HUES6 (cell line): ENCODE results near the gene IGF2BP3.

Experiments
- H3K27ac ChIP-seq: 2 replicates; pipeline ENCODE4 v1.7.0; 2013; ENCODE audit warnings: low read depth, mild to moderate bottlenecking, low read length, inconsistent platforms
- H3K27me3 ChIP-seq: 2 replicates; pipeline ENCODE4 v1.6.1; 2013; ENCODE audit warnings: low read length; ENCODE audit not compliant: control insufficient read depth, insufficient read depth
- H3K36me3 ChIP-seq: 2 replicates; pipeline ENCODE4 v1.6.1; 2013; ENCODE audit warnings: low read length; ENCODE audit not compliant: control insufficient read depth, insufficient read depth
- H3K4me1 ChIP-seq: 2 replicates; pipeline ENCODE4 v1.6.1; 2013; ENCODE audit warnings: low read length; ENCODE audit not compliant: control insufficient read depth, insufficient read depth
- H3K4me3 ChIP-seq: 2 replicates; pipeline ENCODE4 v1.5.1; 2013; ENCODE audit warnings: low read depth, low read length
- H3K9ac ChIP-seq: one replicate; pipeline ENCODE4 v1.6.1; 2013; ENCODE audit warnings: mild to moderate bottlenecking, low read length
- H3K9me3 ChIP-seq: 2 replicates; pipeline ENCODE4 v1.6.1; 2013; ENCODE audit warnings: low read depth, low read length; ENCODE audit not compliant: control insufficient read depth, insufficient read depth

Gene IGF2BP3

GRCh38 chr7:23338439-23338838 is 131.9 kb downstream of the IGF2BP3 start:
- H3K36me3 ChIP-seq: peaks cover 95% of the 10 kb centered on the region
- no peak overlapping the region for H3K4me3 ChIP-seq
- no peak overlapping the region for H3K27ac ChIP-seq
- no peaks in the 10 kb centered on the region for H3K4me1 ChIP-seq
- no peaks in the 10 kb centered on the region for H3K9me3 ChIP-seq
- no peaks in the 10 kb centered on the region for H3K27me3 ChIP-seq
- H3K9ac ChIP-seq: no peak overlapping the region

- peaks cover 95% of the 10 kb centered on the region for H3K36me3 ChIP-seq
- no peaks in the 10 kb centered on the region for H3K4me1 ChIP-seq
- no peak overlapping the region for H3K27ac ChIP-seq
These were observed 132.9 kb downstream of the IGF2BP3 start for GRCh38 chr7:23337374-23337773.

GRCh38 chr7:23336799-23337283 is 133.4 kb downstream of the IGF2BP3 start:
- H3K4me3 ChIP-seq: no peak overlapping the region
- no peaks in the 10 kb centered on the region for H3K27me3 ChIP-seq
- H3K9me3 ChIP-seq: no peaks in the 10 kb centered on the region
- H3K36me3 ChIP-seq: peaks cover 95% of the 10 kb centered on the region
- no peak overlapping the region for H3K27ac ChIP-seq
- H3K9ac ChIP-seq: no peak overlapping the region
- no peaks in the 10 kb centered on the region for H3K4me1 ChIP-seq

More at GRCh38 chr7:23337374-23337773, 132.9 kb downstream of the IGF2BP3 start:
- H3K27me3 ChIP-seq: no peaks in the 10 kb centered on the region
- no peaks in the 10 kb centered on the region for H3K9me3 ChIP-seq
- no peak overlapping the region for H3K9ac ChIP-seq
- no peak overlapping the region for H3K4me3 ChIP-seq

GRCh38 chr7:23336086-23336485 is 134.2 kb downstream of the IGF2BP3 start:
- Histone ChIP-seq H3K9me3 (no peaks in the 10 kb centered on the region), H3K27ac (no peak overlapping the region), H3K4me3 (no peak overlapping the region), H3K4me1 (no peaks in the 10 kb centered on the region), H3K9ac (no peak overlapping the region), H3K27me3 (no peaks in the 10 kb centered on the region), H3K36me3 (peaks cover 95% of the 10 kb centered on the region)

GRCh38 chr7:23335621-23336020 is 134.7 kb downstream of the IGF2BP3 start:
- H3K4me3 ChIP-seq: no peak overlapping the region
- no peak overlapping the region for H3K27ac ChIP-seq
- H3K9ac ChIP-seq: no peak overlapping the region
- H3K36me3 ChIP-seq: peaks cover 95% of the 10 kb centered on the region
- no peaks in the 10 kb centered on the region for H3K4me1 ChIP-seq
- no peaks in the 10 kb centered on the region for H3K27me3 ChIP-seq
- H3K9me3 ChIP-seq: no peaks in the 10 kb centered on the region

- Histone ChIP-seq H3K9me3 (no peaks in the 10 kb centered on the region), H3K36me3 (peaks cover 94% of the 10 kb centered on the region), H3K4me3 (no peak overlapping the region), H3K27me3 (no peaks in the 10 kb centered on the region), H3K4me1 (no peaks in the 10 kb centered on the region), H3K27ac (no peak overlapping the region), H3K9ac (no peak overlapping the region)
These were observed 135.2 kb downstream of the IGF2BP3 start for GRCh38 chr7:23335136-23335535.

GRCh38 chr7:23334482-23335056 is 135.7 kb downstream of the IGF2BP3 start:
- H3K27ac ChIP-seq: no peak overlapping the region
- no peaks in the 10 kb centered on the region for H3K9me3 ChIP-seq
- H3K36me3 ChIP-seq: peaks cover 94% of the 10 kb centered on the region
- H3K9ac ChIP-seq: no peak overlapping the region
- H3K4me3 ChIP-seq: no peak overlapping the region
- no peaks in the 10 kb centered on the region for H3K27me3 ChIP-seq
- no peaks in the 10 kb centered on the region for H3K4me1 ChIP-seq

- Histone ChIP-seq H3K4me1 (no peaks in the 10 kb centered on the region), H3K9ac (no peak overlapping the region), H3K27ac (no peak overlapping the region), H3K4me3 (no peak overlapping the region), H3K9me3 (no peaks in the 10 kb centered on the region), H3K27me3 (no peaks in the 10 kb centered on the region), H3K36me3 (peaks cover 92% of the 10 kb centered on the region)
These were observed 136.5 kb downstream of the IGF2BP3 start for GRCh38 chr7:23333671-23334246.

- Histone ChIP-seq H3K36me3 (peaks cover 91% of the 10 kb centered on the region), H3K27ac (no peak overlapping the region), H3K9ac (no peak overlapping the region), H3K9me3 (no peaks in the 10 kb centered on the region), H3K4me1 (no peaks in the 10 kb centered on the region), H3K4me3 (no peak overlapping the region), H3K27me3 (no peaks in the 10 kb centered on the region)
These were observed 137.2 kb downstream of the IGF2BP3 start for GRCh38 chr7:23332910-23333612.

- no peak overlapping the region for H3K9ac ChIP-seq
- no peaks in the 10 kb centered on the region for H3K4me1 ChIP-seq
- H3K36me3 ChIP-seq: peaks cover 90% of the 10 kb centered on the region
- no peak overlapping the region for H3K4me3 ChIP-seq
- no peaks in the 10 kb centered on the region for H3K27me3 ChIP-seq
- H3K9me3 ChIP-seq: 0 out of 2 replicates have a peak, but pooled peaks cover 2% of the 10 kb centered on the region
- no peak overlapping the region for H3K27ac ChIP-seq
These were observed 138.1 kb downstream of the IGF2BP3 start for GRCh38 chr7:23332193-23332592.

GRCh38 chr7:23331132-23331531 is 139.2 kb downstream of the IGF2BP3 start:
- no peaks in the 10 kb centered on the region for H3K27me3 ChIP-seq
- no peak overlapping the region for H3K27ac ChIP-seq
- peaks cover 79% of the 10 kb centered on the region for H3K36me3 ChIP-seq
- 0 out of 2 replicates have a peak, but pooled peaks cover 2% of the 10 kb centered on the region for H3K9me3 ChIP-seq
- H3K4me1 ChIP-seq: no peaks in the 10 kb centered on the region
- no peak overlapping the region for H3K4me3 ChIP-seq
- no peak overlapping the region for H3K9ac ChIP-seq
